HG03066 (cell line): ENCODE measurements around the gene DDHD1.

ENCODE experiments used
- ATAC-seq: cut with Tn5 transposase; IDR thresholded peaks from one replicate; pipeline ENCODE4 v1.9.1; 2021; ENCODE audit warnings: low read depth; ENCODE audit not compliant: unreplicated experiment

Gene DDHD1

DNA sequence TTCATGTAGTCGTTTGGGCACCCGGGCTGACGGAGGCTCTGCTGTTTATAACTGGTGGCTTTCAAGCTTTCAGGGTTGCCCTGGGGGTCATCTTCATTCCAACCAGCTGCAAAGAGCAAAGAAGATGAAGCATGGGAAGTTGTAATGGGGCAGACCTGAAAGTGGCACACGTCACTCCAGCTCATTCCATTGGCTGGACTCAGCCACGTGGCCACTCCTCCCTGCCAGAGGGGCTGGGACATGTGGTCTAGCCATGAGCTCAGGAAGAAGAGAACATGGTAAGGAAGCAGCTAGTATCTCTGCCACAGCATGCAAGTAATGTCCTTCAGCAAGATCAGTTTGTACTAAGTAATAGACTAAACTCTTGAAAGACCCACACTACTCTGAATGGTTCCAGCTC is 150.5 kb downstream of the DDHD1 start:
- no peak for ATAC-seq

DNA sequence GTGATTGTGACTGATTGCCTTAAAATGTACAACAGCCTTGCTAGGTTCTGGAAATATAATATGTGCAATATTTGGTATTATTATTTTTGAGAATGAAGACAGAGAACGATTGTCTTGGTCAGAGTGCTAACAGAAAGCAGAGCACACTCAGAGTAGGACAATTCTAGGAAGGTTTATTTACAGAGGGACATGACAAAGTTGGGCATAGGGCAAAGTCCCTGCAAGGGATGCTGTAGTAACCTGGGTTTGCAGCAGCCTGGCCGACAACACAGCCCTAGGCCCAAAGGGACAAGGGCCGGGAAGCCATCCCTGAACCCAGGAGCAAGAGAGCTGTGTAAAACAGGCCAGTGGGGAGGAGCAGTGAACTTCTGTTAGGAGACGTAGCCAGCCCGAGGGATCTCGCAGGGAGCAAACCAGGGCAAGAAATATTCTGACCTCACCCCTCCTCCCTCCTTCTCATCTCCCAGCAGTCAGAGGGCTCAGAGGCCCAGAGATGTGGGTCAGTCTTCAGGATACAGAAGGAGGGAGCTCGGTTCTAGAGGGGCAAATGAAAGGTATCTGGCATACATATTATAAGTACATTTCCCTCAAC is 151.2 kb downstream of the DDHD1 start:
- no peak for ATAC-seq

DNA sequence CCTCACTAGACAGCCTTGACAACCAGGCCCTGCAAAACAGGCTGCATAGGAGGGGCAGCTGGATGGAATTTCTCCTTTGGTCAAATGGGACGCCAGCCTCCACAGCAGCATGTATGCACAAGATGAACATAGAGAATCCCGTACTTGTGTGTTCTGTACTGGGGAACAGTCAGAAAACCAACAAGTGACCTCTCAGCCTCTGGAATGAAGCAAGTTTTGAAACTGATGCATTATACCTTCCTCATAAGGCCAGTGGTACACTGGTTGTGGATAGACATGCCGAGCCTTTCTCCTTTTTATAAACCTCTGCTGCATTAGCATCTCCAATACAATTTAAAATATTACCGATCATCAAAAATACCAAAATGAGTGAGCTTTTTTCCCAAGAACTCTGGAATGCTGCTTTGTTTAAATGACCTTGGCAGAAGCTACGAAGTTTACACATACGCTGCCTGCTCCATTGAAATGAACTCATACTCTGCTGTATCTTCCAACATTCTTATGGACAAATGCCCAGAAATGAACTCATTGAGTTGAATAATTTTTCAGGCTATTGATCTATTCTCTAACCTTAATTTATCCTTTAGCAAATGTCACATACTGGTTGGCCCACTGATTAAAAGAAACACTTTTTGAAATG is 154.6 kb downstream of the DDHD1 start:
- ATAC-seq: no peak

DNA sequence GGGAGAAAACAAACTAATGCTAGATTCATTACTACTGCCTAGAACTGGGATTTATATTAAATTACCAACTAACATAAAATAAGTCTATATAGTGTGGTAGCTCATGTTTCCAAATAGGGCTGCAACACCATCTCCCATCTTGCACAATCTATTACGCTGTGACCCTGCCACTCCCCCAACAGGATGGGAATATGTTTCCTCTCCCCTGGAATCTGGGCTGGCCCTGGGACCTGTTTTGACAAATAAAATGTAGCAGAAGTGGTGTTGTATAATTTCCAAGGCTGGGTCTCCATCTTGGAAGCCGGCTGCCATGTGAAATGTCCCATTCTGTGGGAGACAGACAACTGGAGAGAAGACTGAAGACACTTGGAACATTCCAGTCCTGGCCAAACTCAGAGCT is 156.6 kb downstream of the DDHD1 start:
- ATAC-seq: no peak

DNA sequence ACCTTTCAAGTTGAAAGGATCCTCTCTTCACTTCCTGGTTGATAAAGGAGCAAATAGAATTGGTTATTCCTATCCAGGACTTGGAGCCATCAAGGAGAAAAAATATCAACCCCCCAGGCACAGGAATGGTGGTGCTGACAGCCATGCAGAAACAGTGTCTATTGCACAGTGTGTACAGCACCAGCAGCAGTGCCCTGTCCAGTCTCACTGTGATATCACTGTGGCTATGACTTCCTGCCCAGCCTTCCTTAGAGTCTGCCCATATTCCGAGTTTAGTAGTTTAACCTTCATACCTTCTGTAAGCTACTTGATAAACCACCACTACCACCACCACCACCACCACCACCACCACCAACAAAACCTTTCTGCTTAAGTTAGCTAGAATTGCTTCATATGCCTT is 157.1 kb downstream of the DDHD1 start:
- no peak for ATAC-seq

DNA sequence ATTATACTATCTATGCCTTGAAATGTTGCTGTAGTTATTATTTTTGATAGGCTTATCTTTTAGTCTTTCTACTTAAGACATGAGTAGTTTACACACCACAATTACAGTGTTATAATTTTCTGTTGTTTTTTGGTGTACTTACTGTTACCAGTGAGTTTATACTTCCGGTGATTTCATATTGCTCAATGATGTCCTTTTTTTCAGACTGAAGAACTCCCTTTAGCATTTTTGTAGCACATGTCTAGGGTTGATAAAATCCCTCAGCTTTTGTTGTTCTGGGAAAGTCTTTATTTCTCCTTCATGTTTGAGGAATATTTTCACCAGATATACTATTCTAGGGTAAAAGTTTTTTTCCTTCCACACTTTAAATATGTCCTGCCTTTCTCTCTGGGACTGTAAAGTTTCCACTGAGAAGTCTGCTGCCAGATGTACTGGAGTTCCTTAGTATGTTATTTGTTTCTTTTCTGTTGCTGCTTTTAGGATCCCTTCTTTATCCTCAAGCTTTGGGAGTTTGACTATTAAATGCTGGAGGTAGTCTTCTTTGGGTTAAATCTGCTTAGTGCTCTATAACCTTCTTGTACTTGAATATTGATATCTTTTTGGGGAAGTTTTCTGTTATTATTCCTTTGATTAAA is 160.8 kb downstream of the DDHD1 start:
- no peak for ATAC-seq

DNA sequence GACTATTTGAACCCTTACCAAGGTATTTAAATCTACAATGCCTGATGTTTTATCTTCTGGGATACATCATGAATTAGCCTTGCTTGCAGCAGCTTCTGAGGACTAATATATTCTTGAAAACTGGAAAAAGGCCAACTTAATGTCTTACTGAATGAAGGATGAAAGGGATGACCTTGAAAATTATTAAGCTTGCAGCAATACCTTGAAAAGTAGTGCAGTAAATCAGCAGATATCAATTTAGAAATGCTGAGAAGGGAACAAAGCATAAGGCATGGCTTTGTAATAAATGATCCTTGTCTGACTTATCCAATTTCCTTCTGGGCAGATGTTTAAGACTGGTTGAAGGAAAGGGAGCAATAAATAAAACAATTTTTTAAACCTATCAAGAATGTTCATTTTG is 165.0 kb downstream of the DDHD1 start:
- ATAC-seq: no peak

DNA sequence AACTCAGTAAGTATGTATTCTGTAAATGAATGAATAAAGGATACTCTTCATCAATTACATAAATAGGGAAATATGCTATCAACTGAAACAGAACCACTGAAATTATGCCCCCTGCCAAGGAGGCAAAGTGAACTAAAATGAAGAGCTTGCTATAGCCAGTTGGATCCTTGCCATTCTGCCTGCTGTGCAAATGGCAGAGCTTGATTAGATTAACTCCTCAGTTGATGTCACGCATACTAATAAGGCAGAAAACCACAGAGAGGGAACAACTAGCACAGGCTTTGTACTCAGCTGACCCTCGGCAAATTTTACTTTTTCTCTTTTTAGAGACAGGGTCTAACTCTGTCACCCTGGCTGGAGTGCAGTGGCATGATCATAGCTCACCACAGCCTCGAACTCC is 165.6 kb downstream of the DDHD1 start:
- ATAC-seq: no peak

DNA sequence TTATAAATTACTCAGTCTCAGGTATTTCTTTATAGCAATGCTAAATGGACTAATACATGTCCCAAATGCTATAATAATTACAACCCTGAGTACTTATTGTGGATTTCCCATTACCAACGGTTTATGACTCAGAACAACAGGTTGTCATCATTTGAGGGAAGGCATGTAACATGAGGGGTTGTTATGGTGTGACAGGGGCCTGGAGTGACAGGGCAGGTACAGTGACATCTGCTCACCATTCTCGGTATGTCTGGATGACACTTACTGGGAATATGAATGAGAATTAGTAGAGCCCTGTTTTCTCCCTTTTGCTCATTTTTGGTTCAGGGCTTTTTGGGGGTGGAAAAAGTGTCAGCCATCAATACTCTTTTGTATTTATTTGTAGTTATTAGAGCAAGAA is 166.1 kb downstream of the DDHD1 start:
- ATAC-seq: no peak
